Measurements from ENCODE around the gene TCF7L1. TPM values are rescaled to one million over a fixed set of nuclear protein-coding genes. Genes with fewer than 3 reads are reported as not detected.

The TCF7L1 gene
- total and polyA plus RNA-seq, 2 of the 13 experiments (the other 11 are each of a cell fraction or from before 2014, with no cell fraction given), result 0.04 to 0.15 TPM

DNA sequence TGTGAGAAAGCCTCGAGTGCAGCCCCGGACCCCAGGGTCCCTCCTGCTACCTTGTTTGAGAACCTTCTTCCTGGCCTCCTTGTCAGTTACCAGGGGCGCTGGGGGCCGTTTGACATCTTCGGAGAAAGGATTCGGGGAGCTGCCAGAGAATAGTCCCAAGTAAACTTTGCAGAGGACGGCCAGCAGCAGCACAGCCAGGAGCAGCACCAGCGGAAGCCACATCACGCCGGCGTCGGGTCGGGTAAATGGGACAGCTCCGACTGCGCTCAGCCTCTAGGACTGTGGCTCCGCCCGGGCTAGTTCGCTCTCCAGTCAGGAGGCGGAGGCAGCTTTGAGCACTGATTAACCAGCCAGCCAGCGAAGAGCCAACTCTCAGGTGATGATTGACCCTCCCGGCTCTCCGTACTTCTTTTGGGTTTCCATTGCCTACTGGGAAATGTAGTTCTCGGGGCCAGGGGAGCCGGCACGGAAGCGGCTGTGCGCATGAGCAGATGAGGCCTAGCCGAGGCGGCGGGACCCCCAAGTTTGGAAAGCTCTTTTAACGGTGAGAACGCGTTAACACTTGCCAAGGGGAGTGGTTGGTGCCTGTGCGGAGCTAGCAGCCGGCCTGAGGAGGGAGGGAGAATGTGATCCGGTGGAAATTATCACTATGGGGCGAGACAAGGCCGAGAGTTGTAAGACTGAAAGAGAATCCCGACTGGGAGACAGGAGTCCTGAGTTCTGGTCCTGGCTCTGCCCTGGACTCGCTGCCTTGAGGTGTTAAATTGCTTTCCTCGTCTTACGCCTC lies 221.3 kb downstream of the TCF7L1 start, which contains the start of the genes ELMOD3 and RETSAT (continued):
- TF ChIP-seq, protein P1, sequence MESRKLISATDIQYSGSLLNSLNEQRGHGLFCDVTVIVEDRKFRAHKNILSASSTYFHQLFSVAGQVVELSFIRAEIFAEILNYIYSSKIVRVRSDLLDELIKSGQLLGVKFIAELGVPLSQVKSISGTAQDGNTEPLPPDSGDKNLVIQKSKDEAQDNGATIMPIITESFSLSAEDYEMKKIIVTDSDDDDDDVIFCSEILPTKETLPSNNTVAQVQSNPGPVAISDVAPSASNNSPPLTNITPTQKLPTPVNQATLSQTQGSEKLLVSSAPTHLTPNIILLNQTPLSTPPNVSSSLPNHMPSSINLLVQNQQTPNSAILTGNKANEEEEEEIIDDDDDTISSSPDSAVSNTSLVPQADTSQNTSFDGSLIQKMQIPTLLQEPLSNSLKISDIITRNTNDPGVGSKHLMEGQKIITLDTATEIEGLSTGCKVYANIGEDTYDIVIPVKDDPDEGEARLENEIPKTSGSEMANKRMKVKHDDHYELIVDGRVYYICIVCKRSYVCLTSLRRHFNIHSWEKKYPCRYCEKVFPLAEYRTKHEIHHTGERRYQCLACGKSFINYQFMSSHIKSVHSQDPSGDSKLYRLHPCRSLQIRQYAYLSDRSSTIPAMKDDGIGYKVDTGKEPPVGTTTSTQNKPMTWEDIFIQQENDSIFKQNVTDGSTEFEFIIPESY (CRISPR knock-in tag; IDR thresholded peaks at IDR 0.05), result peak; percentile 51
- TF ChIP-seq NAIF1 (CRISPR knock-in tag; IDR thresholded peaks at IDR 0.05; ENCODE audit: borderline replicate concordance) (peak; percentile 84; the same call in 1 of the 2 replicates), KLF6 (CRISPR knock-in tag; IDR thresholded peaks at IDR 0.05) (peak; percentile 79; the same call in 1 of the 2 replicates), CBX1 (IDR thresholded peaks at IDR 0.05; ENCODE audit: low read depth) (peak; percentile 90), IKZF4 (CRISPR knock-in tag; IDR thresholded peaks at IDR 0.05; ENCODE audit: borderline replicate concordance, low read depth, not compliant biosample characterization) (peak; percentile 56), TBX2 (CRISPR knock-in tag; IDR thresholded peaks at IDR 0.05; ENCODE audit: borderline replicate concordance) (peak; percentile 93), ZNF326 (CRISPR knock-in tag; IDR thresholded peaks at IDR 0.05; ENCODE audit: borderline replicate concordance) (no peak), NFE2L2 (IDR thresholded peaks at IDR 0.05; ENCODE audit: low read length) (no peak), ZSCAN12 (CRISPR knock-in tag; IDR thresholded peaks at IDR 0.05) (peak; percentile 86; the same call in 1 of the 2 replicates), ZNF574 (CRISPR knock-in tag; IDR thresholded peaks at IDR 0.05) (peak; percentile 88), ZNF607 (CRISPR knock-in tag; IDR thresholded peaks at IDR 0.05; ENCODE audit: borderline replicate concordance) (peak; percentile 82; the same call in 1 of the 2 replicates), ZNF563 (CRISPR knock-in tag; IDR thresholded peaks at IDR 0.05) (peak; percentile 98), ZNF670 (CRISPR knock-in tag; IDR thresholded peaks at IDR 0.05; ENCODE audit: borderline replicate concordance) (no peak; the same call in 1 of the 2 replicates), ZNF343 (CRISPR knock-in tag; IDR thresholded peaks at IDR 0.05) (peak; percentile 92), SALL2 (CRISPR knock-in tag; IDR thresholded peaks at IDR 0.05) (peak; percentile 97), GFI1 (CRISPR knock-in tag; IDR thresholded peaks at IDR 0.05; ENCODE audit: borderline replicate concordance) (peak; percentile 82), MAFK (conservative IDR thresholded peaks at IDR 0.05 in 1 of 2, IDR thresholded peaks at IDR 0.05 in 1 of 2; ENCODE audit: low read length in 2 of 2) (no peak), ZNF20 (CRISPR knock-in tag; IDR thresholded peaks at IDR 0.05) (peak; percentile 17; the same call in 1 of the 2 replicates), EHMT2 (IDR thresholded peaks at IDR 0.05; ENCODE audit: borderline replicate concordance, low read depth, low read length) (no peak; the same call in 1 of the 2 replicates), ZNF652 (CRISPR knock-in tag; IDR thresholded peaks at IDR 0.05; ENCODE audit: borderline replicate concordance, low read depth) (no peak), ARNT2 (CRISPR knock-in tag; IDR thresholded peaks at IDR 0.05; ENCODE audit: low read depth) (no peak), ZNF317 (CRISPR knock-in tag; IDR thresholded peaks at IDR 0.05) (peak; percentile 84), SRY (CRISPR knock-in tag; IDR thresholded peaks at IDR 0.05) (peak; percentile 90)
- TF ChIP-seq, protein P2, sequence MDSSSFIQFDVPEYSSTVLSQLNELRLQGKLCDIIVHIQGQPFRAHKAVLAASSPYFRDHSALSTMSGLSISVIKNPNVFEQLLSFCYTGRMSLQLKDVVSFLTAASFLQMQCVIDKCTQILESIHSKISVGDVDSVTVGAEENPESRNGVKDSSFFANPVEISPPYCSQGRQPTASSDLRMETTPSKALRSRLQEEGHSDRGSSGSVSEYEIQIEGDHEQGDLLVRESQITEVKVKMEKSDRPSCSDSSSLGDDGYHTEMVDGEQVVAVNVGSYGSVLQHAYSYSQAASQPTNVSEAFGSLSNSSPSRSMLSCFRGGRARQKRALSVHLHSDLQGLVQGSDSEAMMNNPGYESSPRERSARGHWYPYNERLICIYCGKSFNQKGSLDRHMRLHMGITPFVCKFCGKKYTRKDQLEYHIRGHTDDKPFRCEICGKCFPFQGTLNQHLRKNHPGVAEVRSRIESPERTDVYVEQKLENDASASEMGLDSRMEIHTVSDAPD (CRISPR knock-in tag; IDR thresholded peaks at IDR 0.05), result peak; percentile 29; the same call in 1 of the 2 replicates

Measured in HepG2 (cell line).